ENCODE measurements around the gene CYFIP2.

Gene CYFIP2

DNA sequence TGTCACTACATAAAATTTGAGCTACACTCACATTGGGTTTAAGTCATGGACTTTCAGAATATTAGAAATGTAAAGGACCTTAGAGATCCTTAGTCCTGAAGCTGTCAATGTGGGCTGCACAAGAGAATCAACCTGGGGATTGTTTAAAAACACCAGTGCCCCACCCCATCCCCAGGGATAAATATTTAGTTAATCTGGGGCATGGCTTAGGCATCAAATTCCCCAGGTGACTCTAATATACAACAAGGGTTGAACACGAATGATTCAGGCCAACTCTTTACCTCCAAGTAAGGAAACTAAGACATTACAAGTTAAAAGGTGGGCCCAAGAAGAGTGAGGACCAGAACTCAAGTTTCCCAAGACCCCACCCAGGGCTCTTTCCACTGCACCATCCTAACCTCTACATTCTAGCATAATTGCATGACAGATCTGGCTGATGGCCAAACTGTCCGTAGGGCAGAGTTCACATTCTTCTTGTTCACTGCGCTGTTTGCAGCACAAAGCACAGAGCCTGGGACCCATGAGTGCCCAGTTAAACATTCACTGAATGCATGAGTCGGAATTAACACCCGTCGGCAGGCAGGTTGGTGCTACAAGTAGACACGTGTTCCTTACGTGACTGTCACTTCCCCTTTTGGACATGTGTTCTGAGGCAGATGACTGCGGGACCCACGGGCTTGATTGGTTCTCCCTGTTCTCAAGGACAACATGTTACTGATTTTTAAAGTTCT is 25.2 kb downstream of the CYFIP2 start:
- peaks cover 25 to 88% of the 10 kb centered on the region in 2 experiments for H3K36me3 ChIP-seq (ENCODE audit: control insufficient read depth in 2 of 2, insufficient read depth in 1 of 2, low read length in 2 of 2)
- no peaks in the 10 kb centered on the region for H3K4me1 ChIP-seq (ENCODE audit: control insufficient read depth, insufficient read depth, low read length)
- H3K9me3 ChIP-seq (ENCODE audit: control insufficient read depth, insufficient read depth, low read depth, low read length) = no peaks in the 10 kb centered on the region
- ChIA-PET POLR2A (no interaction called here), CTCF (interaction anchor here (0.5 to 1.6 kb wide), 3 partner anchors 13 to 39 kb away, joined by 4 to 6 read pairs (median 5); no protein-coding TSS in a partner anchor)
- H3K27ac ChIP-seq (ENCODE audit: extremely low read depth, low read depth, low read length) = no peak overlapping the region
- TF ChIP-seq ZNF157 (tag by site-specific recombination; IDR thresholded peaks at IDR 0.05) (no peak), ZNF776 (tag by site-specific recombination; IDR thresholded peaks at IDR 0.05; ENCODE audit: borderline replicate concordance) (no peak), ZNF354C (tag by site-specific recombination; IDR thresholded peaks at IDR 0.05; ENCODE audit: borderline replicate concordance, low read depth) (no peak), ZNF830 (tag by site-specific recombination; IDR thresholded peaks at IDR 0.05; ENCODE audit: low read depth) (no peak), ZNF518A (tag by site-specific recombination; conservative IDR thresholded peaks at IDR 0.05; ENCODE audit: low read depth) (no peak), GLIS1 (tag by site-specific recombination; IDR thresholded peaks at IDR 0.05) (no peak), GLIS2 (tag by site-specific recombination; IDR thresholded peaks at IDR 0.05) (no peak), ZEB2 (tag by site-specific recombination; IDR thresholded peaks at IDR 0.05) (no peak), ZNF624 (tag by site-specific recombination; IDR thresholded peaks at IDR 0.05) (no peak), ZNF48 (tag by site-specific recombination; IDR thresholded peaks at IDR 0.05) (no peak)
- TF ChIP-seq, protein P1, sequence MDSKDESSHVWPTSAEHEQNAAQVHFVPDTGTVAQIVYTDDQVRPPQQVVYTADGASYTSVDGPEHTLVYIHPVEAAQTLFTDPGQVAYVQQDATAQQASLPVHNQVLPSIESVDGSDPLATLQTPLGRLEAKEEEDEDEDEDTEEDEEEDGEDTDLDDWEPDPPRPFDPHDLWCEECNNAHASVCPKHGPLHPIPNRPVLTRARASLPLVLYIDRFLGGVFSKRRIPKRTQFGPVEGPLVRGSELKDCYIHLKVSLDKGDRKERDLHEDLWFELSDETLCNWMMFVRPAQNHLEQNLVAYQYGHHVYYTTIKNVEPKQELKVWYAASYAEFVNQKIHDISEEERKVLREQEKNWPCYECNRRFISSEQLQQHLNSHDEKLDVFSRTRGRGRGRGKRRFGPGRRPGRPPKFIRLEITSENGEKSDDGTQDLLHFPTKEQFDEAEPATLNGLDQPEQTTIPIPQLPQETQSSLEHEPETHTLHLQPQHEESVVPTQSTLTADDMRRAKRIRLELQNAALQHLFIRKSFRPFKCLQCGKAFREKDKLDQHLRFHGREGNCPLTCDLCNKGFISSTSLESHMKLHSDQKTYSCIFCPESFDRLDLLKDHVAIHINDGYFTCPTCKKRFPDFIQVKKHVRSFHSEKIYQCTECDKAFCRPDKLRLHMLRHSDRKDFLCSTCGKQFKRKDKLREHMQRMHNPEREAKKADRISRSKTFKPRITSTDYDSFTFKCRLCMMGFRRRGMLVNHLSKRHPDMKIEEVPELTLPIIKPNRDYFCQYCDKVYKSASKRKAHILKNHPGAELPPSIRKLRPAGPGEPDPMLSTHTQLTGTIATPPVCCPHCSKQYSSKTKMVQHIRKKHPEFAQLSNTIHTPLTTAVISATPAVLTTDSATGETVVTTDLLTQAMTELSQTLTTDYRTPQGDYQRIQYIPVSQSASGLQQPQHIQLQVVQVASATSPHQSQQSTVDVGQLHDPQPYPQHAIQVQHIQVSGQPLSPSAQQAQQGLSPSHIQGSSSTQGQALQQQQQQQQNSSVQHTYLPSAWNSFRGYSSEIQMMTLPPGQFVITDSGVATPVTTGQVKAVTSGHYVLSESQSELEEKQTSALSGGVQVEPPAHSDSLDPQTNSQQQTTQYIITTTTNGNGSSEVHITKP (tag by site-specific recombination; IDR thresholded peaks at IDR 0.05) = no peak
- no peak overlapping the region for H3K4me3 ChIP-seq (ENCODE audit: low read depth, low read length)

DNA sequence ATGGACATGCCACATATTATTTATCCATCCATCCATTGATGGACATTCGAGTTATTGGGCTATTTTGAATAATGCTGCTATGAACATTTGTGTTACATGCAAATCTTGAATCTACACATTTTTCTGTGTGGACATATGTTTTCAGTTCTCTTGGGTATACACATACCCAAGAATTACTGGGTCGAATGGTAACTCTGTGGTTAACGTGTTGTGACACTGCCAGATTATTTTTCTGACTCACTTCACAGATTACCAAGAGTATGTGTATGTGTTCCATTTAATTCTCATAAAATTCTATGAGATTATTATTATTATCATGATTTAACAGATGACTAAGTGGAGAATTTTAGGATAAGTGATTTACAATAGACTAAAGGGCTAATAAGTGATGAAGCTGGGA is 26.7 kb downstream of the CYFIP2 start:
- POLR2A ChIA-PET = no interaction called here
- CTCF ChIA-PET = interaction anchor here (0.6 kb wide), 1 partner anchor 51 kb away, joined by 3 read pairs; no protein-coding TSS in a partner anchor
- TF ChIP-seq ZNF488 (tag by site-specific recombination; IDR thresholded peaks at IDR 0.05) = no peak
- TF ChIP-seq ZNF48 (tag by site-specific recombination; IDR thresholded peaks at IDR 0.05) = no peak
- TF ChIP-seq, protein P2, sequence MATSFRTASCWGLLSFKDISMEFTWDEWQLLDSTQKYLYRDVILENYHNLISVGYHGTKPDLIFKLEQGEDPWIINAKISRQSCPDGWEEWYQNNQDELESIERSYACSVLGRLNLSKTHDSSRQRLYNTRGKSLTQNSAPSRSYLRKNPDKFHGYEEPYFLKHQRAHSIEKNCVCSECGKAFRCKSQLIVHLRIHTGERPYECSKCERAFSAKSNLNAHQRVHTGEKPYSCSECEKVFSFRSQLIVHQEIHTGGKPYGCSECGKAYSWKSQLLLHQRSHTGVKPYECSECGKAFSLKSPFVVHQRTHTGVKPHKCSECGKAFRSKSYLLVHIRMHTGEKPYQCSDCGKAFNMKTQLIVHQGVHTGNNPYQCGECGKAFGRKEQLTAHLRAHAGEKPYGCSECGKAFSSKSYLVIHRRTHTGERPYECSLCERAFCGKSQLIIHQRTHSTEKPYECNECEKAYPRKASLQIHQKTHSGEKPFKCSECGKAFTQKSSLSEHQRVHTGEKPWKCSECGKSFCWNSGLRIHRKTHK (tag by site-specific recombination; IDR thresholded peaks at IDR 0.05) = no peak
- TF ChIP-seq, protein P3, sequence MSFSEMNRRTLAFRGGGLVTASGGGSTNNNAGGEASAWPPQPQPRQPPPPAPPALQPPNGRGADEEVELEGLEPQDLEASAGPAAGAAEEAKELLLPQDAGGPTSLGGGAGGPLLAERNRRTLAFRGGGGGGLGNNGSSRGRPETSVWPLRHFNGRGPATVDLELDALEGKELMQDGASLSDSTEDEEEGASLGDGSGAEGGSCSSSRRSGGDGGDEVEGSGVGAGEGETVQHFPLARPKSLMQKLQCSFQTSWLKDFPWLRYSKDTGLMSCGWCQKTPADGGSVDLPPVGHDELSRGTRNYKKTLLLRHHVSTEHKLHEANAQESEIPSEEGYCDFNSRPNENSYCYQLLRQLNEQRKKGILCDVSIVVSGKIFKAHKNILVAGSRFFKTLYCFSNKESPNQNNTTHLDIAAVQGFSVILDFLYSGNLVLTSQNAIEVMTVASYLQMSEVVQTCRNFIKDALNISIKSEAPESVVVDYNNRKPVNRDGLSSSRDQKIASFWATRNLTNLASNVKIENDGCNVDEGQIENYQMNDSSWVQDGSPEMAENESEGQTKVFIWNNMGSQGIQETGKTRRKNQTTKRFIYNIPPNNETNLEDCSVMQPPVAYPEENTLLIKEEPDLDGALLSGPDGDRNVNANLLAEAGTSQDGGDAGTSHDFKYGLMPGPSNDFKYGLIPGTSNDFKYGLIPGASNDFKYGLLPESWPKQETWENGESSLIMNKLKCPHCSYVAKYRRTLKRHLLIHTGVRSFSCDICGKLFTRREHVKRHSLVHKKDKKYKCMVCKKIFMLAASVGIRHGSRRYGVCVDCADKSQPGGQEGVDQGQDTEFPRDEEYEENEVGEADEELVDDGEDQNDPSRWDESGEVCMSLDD (tag by site-specific recombination; IDR thresholded peaks at IDR 0.05) = no peak
- H3K27ac ChIP-seq (ENCODE audit: extremely low read depth, low read depth, low read length) = no peak overlapping the region
- H3K4me1 ChIP-seq (ENCODE audit: control insufficient read depth, insufficient read depth, low read length) = no peaks in the 10 kb centered on the region
- H3K4me3 ChIP-seq (ENCODE audit: low read depth, low read length) = no peak overlapping the region
- H3K9me3 ChIP-seq (ENCODE audit: control insufficient read depth, insufficient read depth, low read depth, low read length) = no peaks in the 10 kb centered on the region
- H3K36me3 ChIP-seq (ENCODE audit: control insufficient read depth in 2 of 2, insufficient read depth in 1 of 2, low read length in 2 of 2) = peaks cover 25 to 90% of the 10 kb centered on the region in 2 experiments
